ENCODE measurements around the gene TMEM40. TPM values are rescaled to one million over a fixed set of nuclear protein-coding genes. Genes with fewer than 3 reads are reported as not detected.

TMEM40 gene
- total and polyA plus RNA-seq, 2 experiments from 2014 or later: 0.14 to 0.48 TPM

DNA sequence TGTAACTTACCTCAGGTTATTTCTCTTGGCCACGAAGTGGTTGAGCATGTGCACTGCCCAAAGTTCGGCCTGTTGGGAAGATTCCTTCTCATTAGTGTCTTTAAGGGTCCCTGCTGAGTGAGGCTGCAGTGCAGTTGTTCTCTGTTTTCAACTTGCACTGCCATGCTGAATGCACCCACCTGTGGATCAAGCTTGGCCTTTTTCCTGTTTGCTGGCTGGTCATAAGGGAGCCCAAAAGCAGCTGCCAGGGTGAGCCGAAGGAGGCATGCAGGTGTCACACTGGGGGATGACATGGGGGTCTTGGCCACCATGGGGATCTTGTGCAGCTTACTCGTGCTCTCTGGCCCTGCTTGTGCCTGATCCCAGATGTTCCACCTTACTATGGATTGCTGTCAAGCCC lies 49.0 kb downstream of the TMEM40 start:
- no peaks in the 10 kb centered on the region for H3K36me3 Mint-ChIP-seq (ENCODE audit: low read depth)
- Histone ChIP-seq H3F3A (replicated peaks; ENCODE audit: low read depth) (no peaks in the 10 kb centered on the region), H3K79me2 (replicated peaks; ENCODE audit: insufficient read depth) (no peaks in the 10 kb centered on the region), H3K27me3 (ENCODE audit: insufficient read depth) (no peaks in the 10 kb centered on the region), H3K4me3 (no peak overlapping the region), H4K20me1 (replicated peaks; ENCODE audit: insufficient read depth) (no peaks in the 10 kb centered on the region), H3K4me2 (no peak overlapping the region), H3K36me3 (ENCODE audit: insufficient read depth) (no peaks in the 10 kb centered on the region), H3K27ac (ENCODE audit: low read depth) (no peak overlapping the region), H2AFZ (no peak overlapping the region), H3K4me1 (ENCODE audit: insufficient read depth) (no peaks in the 10 kb centered on the region), H3K9me2 (ENCODE audit: insufficient read depth) (peaks cover 3% of the 10 kb centered on the region; the same call in 1 of the 2 replicates)
- no peak overlapping the region for H3K4me3 Mint-ChIP-seq
- TF ChIP-seq JUNB (IDR thresholded peaks at IDR 0.05; ENCODE audit: unreplicated experiment): no peak
- TF ChIP-seq EZH2phosphoT487 (IDR thresholded peaks at IDR 0.05; ENCODE audit: unreplicated experiment): no peak
- no peak for TF ChIP-seq POLR2AphosphoS5 (IDR thresholded peaks at IDR 0.05; ENCODE audit: low read depth)
- TF ChIP-seq, protein P1, sequence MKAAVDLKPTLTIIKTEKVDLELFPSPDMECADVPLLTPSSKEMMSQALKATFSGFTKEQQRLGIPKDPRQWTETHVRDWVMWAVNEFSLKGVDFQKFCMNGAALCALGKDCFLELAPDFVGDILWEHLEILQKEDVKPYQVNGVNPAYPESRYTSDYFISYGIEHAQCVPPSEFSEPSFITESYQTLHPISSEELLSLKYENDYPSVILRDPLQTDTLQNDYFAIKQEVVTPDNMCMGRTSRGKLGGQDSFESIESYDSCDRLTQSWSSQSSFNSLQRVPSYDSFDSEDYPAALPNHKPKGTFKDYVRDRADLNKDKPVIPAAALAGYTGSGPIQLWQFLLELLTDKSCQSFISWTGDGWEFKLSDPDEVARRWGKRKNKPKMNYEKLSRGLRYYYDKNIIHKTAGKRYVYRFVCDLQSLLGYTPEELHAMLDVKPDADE (IDR thresholded peaks at IDR 0.05): no peak
- TF ChIP-seq ZNF114 (CRISPR knock-in tag; IDR thresholded peaks at IDR 0.05): no peak
- no peak for TF ChIP-seq STAT1 (IDR thresholded peaks at IDR 0.05; ENCODE audit: unreplicated experiment)
- TF ChIP-seq CREB1 (CRISPR knock-in tag; IDR thresholded peaks at IDR 0.05; ENCODE audit: low read depth): no peak
- TF ChIP-seq, protein P2, sequence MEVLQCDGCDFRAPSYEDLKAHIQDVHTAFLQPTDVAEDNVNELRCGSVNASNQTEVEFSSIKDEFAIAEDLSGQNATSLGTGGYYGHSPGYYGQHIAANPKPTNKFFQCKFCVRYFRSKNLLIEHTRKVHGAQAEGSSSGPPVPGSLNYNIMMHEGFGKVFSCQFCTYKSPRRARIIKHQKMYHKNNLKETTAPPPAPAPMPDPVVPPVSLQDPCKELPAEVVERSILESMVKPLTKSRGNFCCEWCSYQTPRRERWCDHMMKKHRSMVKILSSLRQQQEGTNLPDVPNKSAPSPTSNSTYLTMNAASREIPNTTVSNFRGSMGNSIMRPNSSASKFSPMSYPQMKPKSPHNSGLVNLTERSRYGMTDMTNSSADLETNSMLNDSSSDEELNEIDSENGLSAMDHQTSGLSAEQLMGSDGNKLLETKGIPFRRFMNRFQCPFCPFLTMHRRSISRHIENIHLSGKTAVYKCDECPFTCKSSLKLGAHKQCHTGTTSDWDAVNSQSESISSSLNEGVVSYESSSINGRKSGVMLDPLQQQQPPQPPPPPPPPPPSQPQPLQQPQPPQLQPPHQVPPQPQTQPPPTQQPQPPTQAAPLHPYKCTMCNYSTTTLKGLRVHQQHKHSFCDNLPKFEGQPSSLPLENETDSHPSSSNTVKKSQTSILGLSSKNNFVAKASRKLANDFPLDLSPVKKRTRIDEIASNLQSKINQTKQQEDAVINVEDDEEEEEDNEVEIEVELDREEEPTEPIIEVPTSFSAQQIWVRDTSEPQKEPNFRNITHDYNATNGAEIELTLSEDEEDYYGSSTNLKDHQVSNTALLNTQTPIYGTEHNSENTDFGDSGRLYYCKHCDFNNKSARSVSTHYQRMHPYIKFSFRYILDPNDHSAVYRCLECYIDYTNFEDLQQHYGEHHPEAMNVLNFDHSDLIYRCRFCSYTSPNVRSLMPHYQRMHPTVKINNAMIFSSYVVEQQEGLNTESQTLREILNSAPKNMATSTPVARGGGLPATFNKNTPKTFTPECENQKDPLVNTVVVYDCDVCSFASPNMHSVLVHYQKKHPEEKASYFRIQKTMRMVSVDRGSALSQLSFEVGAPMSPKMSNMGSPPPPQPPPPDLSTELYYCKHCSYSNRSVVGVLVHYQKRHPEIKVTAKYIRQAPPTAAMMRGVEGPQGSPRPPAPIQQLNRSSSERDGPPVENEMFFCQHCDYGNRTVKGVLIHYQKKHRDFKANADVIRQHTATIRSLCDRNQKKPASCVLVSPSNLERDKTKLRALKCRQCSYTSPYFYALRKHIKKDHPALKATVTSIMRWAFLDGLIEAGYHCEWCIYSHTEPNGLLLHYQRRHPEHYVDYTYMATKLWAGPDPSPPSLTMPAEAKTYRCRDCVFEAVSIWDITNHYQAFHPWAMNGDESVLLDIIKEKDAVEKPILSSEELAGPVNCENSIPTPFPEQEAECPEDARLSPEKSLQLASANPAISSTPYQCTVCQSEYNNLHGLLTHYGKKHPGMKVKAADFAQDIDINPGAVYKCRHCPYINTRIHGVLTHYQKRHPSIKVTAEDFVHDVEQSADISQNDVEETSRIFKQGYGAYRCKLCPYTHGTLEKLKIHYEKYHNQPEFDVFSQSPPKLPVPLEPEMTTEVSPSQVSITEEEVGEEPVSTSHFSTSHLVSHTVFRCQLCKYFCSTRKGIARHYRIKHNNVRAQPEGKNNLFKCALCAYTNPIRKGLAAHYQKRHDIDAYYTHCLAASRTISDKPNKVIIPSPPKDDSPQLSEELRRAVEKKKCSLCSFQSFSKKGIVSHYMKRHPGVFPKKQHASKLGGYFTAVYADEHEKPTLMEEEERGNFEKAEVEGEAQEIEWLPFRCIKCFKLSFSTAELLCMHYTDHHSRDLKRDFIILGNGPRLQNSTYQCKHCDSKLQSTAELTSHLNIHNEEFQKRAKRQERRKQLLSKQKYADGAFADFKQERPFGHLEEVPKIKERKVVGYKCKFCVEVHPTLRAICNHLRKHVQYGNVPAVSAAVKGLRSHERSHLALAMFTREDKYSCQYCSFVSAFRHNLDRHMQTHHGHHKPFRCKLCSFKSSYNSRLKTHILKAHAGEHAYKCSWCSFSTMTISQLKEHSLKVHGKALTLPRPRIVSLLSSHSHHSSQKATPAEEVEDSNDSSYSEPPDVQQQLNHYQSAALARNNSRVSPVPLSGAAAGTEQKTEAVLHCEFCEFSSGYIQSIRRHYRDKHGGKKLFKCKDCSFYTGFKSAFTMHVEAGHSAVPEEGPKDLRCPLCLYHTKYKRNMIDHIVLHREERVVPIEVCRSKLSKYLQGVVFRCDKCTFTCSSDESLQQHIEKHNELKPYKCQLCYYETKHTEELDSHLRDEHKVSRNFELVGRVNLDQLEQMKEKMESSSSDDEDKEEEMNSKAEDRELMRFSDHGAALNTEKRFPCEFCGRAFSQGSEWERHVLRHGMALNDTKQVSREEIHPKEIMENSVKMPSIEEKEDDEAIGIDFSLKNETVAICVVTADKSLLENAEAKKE (CRISPR knock-in tag; IDR thresholded peaks at IDR 0.05): no peak
- no peak for TF ChIP-seq REST (IDR thresholded peaks at IDR 0.05; ENCODE audit: unreplicated experiment)
- TF ChIP-seq ZNF331 (CRISPR knock-in tag; IDR thresholded peaks at IDR 0.05; ENCODE audit: low read depth): no peak
- TF ChIP-seq EZH2 (IDR thresholded peaks at IDR 0.05; ENCODE audit: low read depth, unreplicated experiment): no peak
- no peak for TF ChIP-seq NANOG (IDR thresholded peaks at IDR 0.05; ENCODE audit: borderline replicate concordance)
- no peak for TF ChIP-seq CTCF (conservative IDR thresholded peaks at IDR 0.05; ENCODE audit: low read depth in 2 of 2)
- H3K27ac Mint-ChIP-seq: no peak overlapping the region
- H3K9me3 Mint-ChIP-seq: no peaks in the 10 kb centered on the region
- no peaks in the 10 kb centered on the region for H3K4me1 Mint-ChIP-seq
- ATAC-seq: no peak
- no peak for DNase-seq (ENCODE audit: low spot score)
- peaks cover 2% of the 10 kb centered on the region for H3K27me3 Mint-ChIP-seq (ENCODE audit: insufficient read depth, low read depth, poor library complexity)

All from GM23338 (cell line).